HepG2 (cell line): ENCODE measurements around the gene DLX3. TPM values are rescaled to one million over a fixed set of nuclear protein-coding genes. Genes with fewer than 3 reads are reported as not detected.

ENCODE experiments used
- ATF7 ChIP-seq, 2 experiments: fragments of 450-650 bp in 1 of 2; sonication (generic) in 1 of 2; formaldehyde crosslinking in 1 of 2; IDR thresholded peaks; 2 replicates each; pipeline versions ENCODE4 v1.4.0 to v1.6.1; 2016 to 2020; ENCODE audit warnings: antibody characterized with exemption in 1 of 2, mild to moderate bottlenecking in 1 of 2, missing genetic modification reagents in 1 of 2
- BORCS8-MEF2B ChIP-seq: sonication (generic); formaldehyde crosslinking; IDR thresholded peaks from 2 replicates; pipeline ENCODE4 v1.8.0; 2022; ENCODE audit warnings: mild to moderate bottlenecking, missing genetic modification reagents
- CEBPG ChIP-seq: IDR thresholded peaks from 2 replicates; pipeline ENCODE4 v1.6.1; 2016
- DPF2 ChIP-seq: sonication (generic); formaldehyde crosslinking; IDR thresholded peaks from 2 replicates; pipeline ENCODE4 v1.4.0; 2020; ENCODE audit warnings: mild to moderate bottlenecking, low read depth, missing genetic modification reagents, borderline replicate concordance
- EEA1 ChIP-seq: sonication (generic); formaldehyde crosslinking; IDR thresholded peaks from 2 replicates; pipeline ENCODE4 v1.5.1; 2020; ENCODE audit warnings: mild to moderate bottlenecking, missing genetic modification reagents, borderline replicate concordance
- MTF2 ChIP-seq: sonication (generic); formaldehyde crosslinking; IDR thresholded peaks from 2 replicates; pipeline ENCODE4 v1.5.0; 2020; ENCODE audit warnings: missing genetic modification reagents, borderline replicate concordance
- SNAPC2 ChIP-seq: sonication (generic); formaldehyde crosslinking; IDR thresholded peaks from 2 replicates; pipeline ENCODE4 v1.8.1; 2022; ENCODE audit warnings: mild to moderate bottlenecking, missing genetic modification reagents
- TFE3 ChIP-seq: IDR thresholded peaks from 2 replicates; pipeline ENCODE4 v1.6.1; 2016
- THRA ChIP-seq: sonication (generic); formaldehyde crosslinking; IDR thresholded peaks from 2 replicates; pipeline ENCODE4 v1.4.0; 2020; ENCODE audit warnings: missing genetic modification reagents, borderline replicate concordance
- XBP1 ChIP-seq: sonication (generic); formaldehyde crosslinking; IDR thresholded peaks from 2 replicates; pipeline ENCODE4 v1.5.0; 2020; ENCODE audit warnings: missing genetic modification reagents
- ZNF292 ChIP-seq: sonication (generic); formaldehyde crosslinking; IDR thresholded peaks from 2 replicates; pipeline ENCODE4 v1.8.1; 2022; ENCODE audit warnings: mild to moderate bottlenecking, low read depth, missing genetic modification reagents, borderline replicate concordance
- ZNF510 ChIP-seq: sonication (generic); formaldehyde crosslinking; IDR thresholded peaks from 2 replicates; pipeline ENCODE4 v1.4.0; 2020; ENCODE audit warnings: low read depth, mild to moderate bottlenecking, missing genetic modification reagents
- ZNF660 ChIP-seq: sonication (generic); formaldehyde crosslinking; IDR thresholded peaks from 2 replicates; pipeline ENCODE4 v1.5.1; 2020; ENCODE audit warnings: mild to moderate bottlenecking, low read depth, missing genetic modification reagents, borderline replicate concordance
- ZNF878 ChIP-seq: sonication (generic); formaldehyde crosslinking; IDR thresholded peaks from 2 replicates; pipeline ENCODE4 v1.8.1; 2023; ENCODE audit warnings: mild to moderate bottlenecking, missing genetic modification reagents, moderate library complexity
- polyA plus RNA-seq, 8 experiments: library from polyadenylated mRNA; depleted of rRNA in 3 of 8; stranded (reverse) in 7 of 8; unstranded in 1 of 8; fragments of >200 nt; fragmentation: Illumina TruSeq in 4 of 8; extraction: Trizol in 4 of 8; gene quantifications; 2 replicates each; pipeline versions ENCODE4 v1.2.1 to v1.2.3, GENCODE V29; 2011 to 2016; ENCODE audit warnings: low read depth in 4 of 8, missing spikeins in 1 of 8, mixed read lengths in 1 of 8; ENCODE audit not compliant: insufficient read depth in 1 of 8
- total RNA-seq, 5 experiments: library from RNA; depleted of rRNA; stranded (reverse); fragments of >200 nt; fragmentation: Illumina TruSeq; extraction: Trizol; gene quantifications; 2 replicates each; pipeline ENCODE4 v1.2.3, GENCODE V29; 2016; ENCODE audit warnings: low read depth in 1 of 5
- TF ChIP-seq, protein P1 (sequence below): sonication (generic); formaldehyde crosslinking; IDR thresholded peaks from 2 replicates; pipeline ENCODE4 v1.5.0; 2020; ENCODE audit warnings: missing genetic modification reagents
- TF ChIP-seq, protein P2 (sequence below), 2 experiments: sonication (generic) in 1 of 2; formaldehyde crosslinking in 1 of 2; IDR thresholded peaks; 2 replicates each; pipeline versions ENCODE4 v1.6.1 to v1.9.0; 2014 to 2022; ENCODE audit warnings: antibody characterized with exemption in 1 of 2, borderline replicate concordance in 1 of 2, inconsistent platforms in 1 of 2, low read depth in 1 of 2, missing genetic modification reagents in 1 of 2

DLX3 gene
- total and polyA plus RNA-seq, 2 of the 13 experiments (the other 11 are each of a cell fraction or from before 2014, with no cell fraction given): 0.03 TPM; not detected in 1

- TF ChIP-seq, protein P1, sequence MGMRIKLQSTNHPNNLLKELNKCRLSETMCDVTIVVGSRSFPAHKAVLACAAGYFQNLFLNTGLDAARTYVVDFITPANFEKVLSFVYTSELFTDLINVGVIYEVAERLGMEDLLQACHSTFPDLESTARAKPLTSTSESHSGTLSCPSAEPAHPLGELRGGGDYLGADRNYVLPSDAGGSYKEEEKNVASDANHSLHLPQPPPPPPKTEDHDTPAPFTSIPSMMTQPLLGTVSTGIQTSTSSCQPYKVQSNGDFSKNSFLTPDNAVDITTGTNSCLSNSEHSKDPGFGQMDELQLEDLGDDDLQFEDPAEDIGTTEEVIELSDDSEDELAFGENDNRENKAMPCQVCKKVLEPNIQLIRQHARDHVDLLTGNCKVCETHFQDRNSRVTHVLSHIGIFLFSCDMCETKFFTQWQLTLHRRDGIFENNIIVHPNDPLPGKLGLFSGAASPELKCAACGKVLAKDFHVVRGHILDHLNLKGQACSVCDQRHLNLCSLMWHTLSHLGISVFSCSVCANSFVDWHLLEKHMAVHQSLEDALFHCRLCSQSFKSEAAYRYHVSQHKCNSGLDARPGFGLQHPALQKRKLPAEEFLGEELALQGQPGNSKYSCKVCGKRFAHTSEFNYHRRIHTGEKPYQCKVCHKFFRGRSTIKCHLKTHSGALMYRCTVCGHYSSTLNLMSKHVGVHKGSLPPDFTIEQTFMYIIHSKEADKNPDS: no peak
- no peak for TF ChIP-seq EEA1 (CRISPR knock-in tag)
- peak; percentile 93 for TF ChIP-seq CEBPG (CRISPR knock-in tag)
- no peak for TF ChIP-seq ZNF292 (CRISPR knock-in tag)
- TF ChIP-seq TFE3 (CRISPR knock-in tag): no peak
- no peak for TF ChIP-seq ZNF660 (CRISPR knock-in tag)
- TF ChIP-seq MTF2 (CRISPR knock-in tag): peak; percentile 9; the same call in 1 of the 2 replicates
- no peak for TF ChIP-seq SNAPC2
- TF ChIP-seq, protein P2, sequence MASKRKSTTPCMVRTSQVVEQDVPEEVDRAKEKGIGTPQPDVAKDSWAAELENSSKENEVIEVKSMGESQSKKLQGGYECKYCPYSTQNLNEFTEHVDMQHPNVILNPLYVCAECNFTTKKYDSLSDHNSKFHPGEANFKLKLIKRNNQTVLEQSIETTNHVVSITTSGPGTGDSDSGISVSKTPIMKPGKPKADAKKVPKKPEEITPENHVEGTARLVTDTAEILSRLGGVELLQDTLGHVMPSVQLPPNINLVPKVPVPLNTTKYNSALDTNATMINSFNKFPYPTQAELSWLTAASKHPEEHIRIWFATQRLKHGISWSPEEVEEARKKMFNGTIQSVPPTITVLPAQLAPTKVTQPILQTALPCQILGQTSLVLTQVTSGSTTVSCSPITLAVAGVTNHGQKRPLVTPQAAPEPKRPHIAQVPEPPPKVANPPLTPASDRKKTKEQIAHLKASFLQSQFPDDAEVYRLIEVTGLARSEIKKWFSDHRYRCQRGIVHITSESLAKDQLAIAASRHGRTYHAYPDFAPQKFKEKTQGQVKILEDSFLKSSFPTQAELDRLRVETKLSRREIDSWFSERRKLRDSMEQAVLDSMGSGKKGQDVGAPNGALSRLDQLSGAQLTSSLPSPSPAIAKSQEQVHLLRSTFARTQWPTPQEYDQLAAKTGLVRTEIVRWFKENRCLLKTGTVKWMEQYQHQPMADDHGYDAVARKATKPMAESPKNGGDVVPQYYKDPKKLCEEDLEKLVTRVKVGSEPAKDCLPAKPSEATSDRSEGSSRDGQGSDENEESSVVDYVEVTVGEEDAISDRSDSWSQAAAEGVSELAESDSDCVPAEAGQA (IDR thresholded peaks at IDR 0.05; ENCODE audit: low read depth): no peak
- TF ChIP-seq, protein P2 (CRISPR knock-in tag; IDR thresholded peaks at IDR 0.05; ENCODE audit: borderline replicate concordance): no peak
- no peak for TF ChIP-seq DPF2 (CRISPR knock-in tag)
- 0 out of 2 replicates have a peak, but pooled peaks have one; percentile 42 for TF ChIP-seq BORCS8-MEF2B (CRISPR knock-in tag)
- no peak for TF ChIP-seq ZNF878 (CRISPR knock-in tag)
- no peak for TF ChIP-seq ATF7 (IDR thresholded peaks at IDR 0.05)
- TF ChIP-seq ATF7 (CRISPR knock-in tag; IDR thresholded peaks at IDR 0.05): peak; percentile 33; the same call in 1 of the 2 replicates
- TF ChIP-seq XBP1 (CRISPR knock-in tag): no peak
- no peak for TF ChIP-seq THRA (CRISPR knock-in tag)
- TF ChIP-seq ZNF510 (CRISPR knock-in tag): no peak
Measured at GRCh38 chr17:49968405-49969133, 26.5 kb downstream of the DLX3 start (continued).
